ENCODE data around the gene NOTCH2. TPM values are rescaled to one million over a fixed set of nuclear protein-coding genes. Genes with fewer than 3 reads are reported as not detected.

Gene NOTCH2
- total RNA-seq, 3 donors from 2014 or later (not counting 1 experiment from before 2014, with no cell fraction given), result 74.7 to 136 (median 97.4) TPM

DNA sequence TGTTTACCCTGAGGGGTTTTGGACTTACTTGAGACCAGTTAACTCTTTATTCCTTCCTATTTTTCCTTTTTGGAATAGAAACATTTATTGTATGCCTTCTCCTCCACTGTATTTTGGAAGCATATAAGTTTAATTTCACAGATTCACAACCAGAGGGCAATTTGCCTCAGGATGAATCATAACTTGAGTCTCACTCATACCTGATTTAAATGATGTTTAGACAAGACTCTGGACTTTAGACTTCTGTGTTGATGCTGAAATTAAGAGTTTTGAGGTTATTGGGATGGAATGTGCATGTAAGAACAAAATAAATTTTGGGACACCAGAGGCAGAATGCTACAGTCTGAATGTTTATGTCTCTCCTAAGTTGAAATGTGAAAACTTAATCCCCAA, 166.0 kb downstream of the NOTCH2 start:
- no peak overlapping the region for H3K4me3 Mint-ChIP-seq
- Histone ChIP-seq H3K4me1 (ENCODE audit: control insufficient read depth, insufficient read depth, low read length) (no peaks in the 10 kb centered on the region), H3K27ac (ENCODE audit: low read length) (no peak overlapping the region), H3K4me3 (ENCODE audit: low read length) (no peak overlapping the region), H3K36me3 (ENCODE audit: control insufficient read depth, insufficient read depth, low read length) (no peaks in the 10 kb centered on the region), H3K9me3 (ENCODE audit: control insufficient read depth, insufficient read depth, low read length) (no peaks in the 10 kb centered on the region), H3K27me3 (ENCODE audit: control insufficient read depth, insufficient read depth, low read length) (peaks cover 6% of the 10 kb centered on the region)
- DNase-seq (no peak), ATAC-seq (no peak)
- peaks cover 0 to 4% of the 10 kb centered on the region in 2 donors for H3K4me1 Mint-ChIP-seq
- H3K27me3 Mint-ChIP-seq (ENCODE audit: low read depth in 2 of 2), result peaks cover 10 to 21% of the 10 kb centered on the region in 2 donors
- peaks cover 0 to 6% of the 10 kb centered on the region in 2 donors for H3K9me3 Mint-ChIP-seq
- intact Hi-C loops (cut with micrococcal nuclease), result no loop called here
- TF ChIP-seq, protein P1, sequence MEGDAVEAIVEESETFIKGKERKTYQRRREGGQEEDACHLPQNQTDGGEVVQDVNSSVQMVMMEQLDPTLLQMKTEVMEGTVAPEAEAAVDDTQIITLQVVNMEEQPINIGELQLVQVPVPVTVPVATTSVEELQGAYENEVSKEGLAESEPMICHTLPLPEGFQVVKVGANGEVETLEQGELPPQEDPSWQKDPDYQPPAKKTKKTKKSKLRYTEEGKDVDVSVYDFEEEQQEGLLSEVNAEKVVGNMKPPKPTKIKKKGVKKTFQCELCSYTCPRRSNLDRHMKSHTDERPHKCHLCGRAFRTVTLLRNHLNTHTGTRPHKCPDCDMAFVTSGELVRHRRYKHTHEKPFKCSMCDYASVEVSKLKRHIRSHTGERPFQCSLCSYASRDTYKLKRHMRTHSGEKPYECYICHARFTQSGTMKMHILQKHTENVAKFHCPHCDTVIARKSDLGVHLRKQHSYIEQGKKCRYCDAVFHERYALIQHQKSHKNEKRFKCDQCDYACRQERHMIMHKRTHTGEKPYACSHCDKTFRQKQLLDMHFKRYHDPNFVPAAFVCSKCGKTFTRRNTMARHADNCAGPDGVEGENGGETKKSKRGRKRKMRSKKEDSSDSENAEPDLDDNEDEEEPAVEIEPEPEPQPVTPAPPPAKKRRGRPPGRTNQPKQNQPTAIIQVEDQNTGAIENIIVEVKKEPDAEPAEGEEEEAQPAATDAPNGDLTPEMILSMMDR (IDR thresholded peaks at IDR 0.05), result no peak
- H3K27ac Mint-ChIP-seq, result no peak overlapping the region
- no peaks in the 10 kb centered on the region for H3K36me3 Mint-ChIP-seq

- H3K4me1 ChIP-seq (ENCODE audit: control insufficient read depth, insufficient read depth, low read length), result no peaks in the 10 kb centered on the region
- no peaks in the 10 kb centered on the region for H3K36me3 ChIP-seq (ENCODE audit: control insufficient read depth, insufficient read depth, low read length)
- Mint-ChIP-seq H3K36me3 (no peaks in the 10 kb centered on the region), H3K9me3 (peaks cover 0 to 6% of the 10 kb centered on the region in 2 donors), H3K27me3 (ENCODE audit: low read depth in 2 of 2) (peaks cover 10 to 21% of the 10 kb centered on the region in 2 donors), H3K4me1 (peaks cover 0 to 4% of the 10 kb centered on the region in 2 donors), H3K27ac (no peak overlapping the region), H3K4me3 (no peak overlapping the region)
- TF ChIP-seq, protein P1 (IDR thresholded peaks at IDR 0.05), result no peak
- no peaks in the 10 kb centered on the region for H3K9me3 ChIP-seq (ENCODE audit: control insufficient read depth, insufficient read depth, low read length)
- H3K27ac ChIP-seq (ENCODE audit: low read length), result no peak overlapping the region
- DNase-seq (no peak), ATAC-seq (no peak)
- peaks cover 6% of the 10 kb centered on the region for H3K27me3 ChIP-seq (ENCODE audit: control insufficient read depth, insufficient read depth, low read length)
- no peak overlapping the region for H3K4me3 ChIP-seq (ENCODE audit: low read length)
- WGBS (ENCODE audit: insufficient coverage), result 95% methylated on average over 4 of the region's 4 CpGs
- intact Hi-C loops (cut with micrococcal nuclease), result no loop called here
These were observed 166.6 kb downstream of the NOTCH2 start for GRCh38 chr1:119902775-119903442.

- Mint-ChIP-seq H3K27me3 (ENCODE audit: low read depth in 2 of 2) (peaks cover 14 to 28% of the 10 kb centered on the region in 2 donors), H3K4me3 (no peak overlapping the region), H3K36me3 (no peaks in the 10 kb centered on the region), H3K27ac (no peak overlapping the region), H3K9me3 (no peaks in the 10 kb centered on the region), H3K4me1 (no peaks in the 10 kb centered on the region)
- TF ChIP-seq, protein P1 (IDR thresholded peaks at IDR 0.05), result no peak
- no peaks in the 10 kb centered on the region for H3K27me3 ChIP-seq (ENCODE audit: control insufficient read depth, insufficient read depth, low read length)
- DNase-seq, result no peak
- intact Hi-C loops (cut with micrococcal nuclease), result no loop called here
- H3K9me3 ChIP-seq (ENCODE audit: control insufficient read depth, insufficient read depth, low read length), result no peaks in the 10 kb centered on the region
- no peak overlapping the region for H3K4me3 ChIP-seq (ENCODE audit: low read length)
- no CpG with 5 or more reads among the region's 3 CpGs for WGBS (ENCODE audit: insufficient coverage)
- ATAC-seq, result no peak
- no peaks in the 10 kb centered on the region for H3K36me3 ChIP-seq (ENCODE audit: control insufficient read depth, insufficient read depth, low read length)
- no peak overlapping the region for H3K27ac ChIP-seq (ENCODE audit: low read length)
- no peaks in the 10 kb centered on the region for H3K4me1 ChIP-seq (ENCODE audit: control insufficient read depth, insufficient read depth, low read length)
These were observed 170.3 kb downstream of the NOTCH2 start for GRCh38 chr1:119898981-119899720.
